Measurements from ENCODE around the gene CTDSPL.

- TF ChIP-seq, protein P1, sequence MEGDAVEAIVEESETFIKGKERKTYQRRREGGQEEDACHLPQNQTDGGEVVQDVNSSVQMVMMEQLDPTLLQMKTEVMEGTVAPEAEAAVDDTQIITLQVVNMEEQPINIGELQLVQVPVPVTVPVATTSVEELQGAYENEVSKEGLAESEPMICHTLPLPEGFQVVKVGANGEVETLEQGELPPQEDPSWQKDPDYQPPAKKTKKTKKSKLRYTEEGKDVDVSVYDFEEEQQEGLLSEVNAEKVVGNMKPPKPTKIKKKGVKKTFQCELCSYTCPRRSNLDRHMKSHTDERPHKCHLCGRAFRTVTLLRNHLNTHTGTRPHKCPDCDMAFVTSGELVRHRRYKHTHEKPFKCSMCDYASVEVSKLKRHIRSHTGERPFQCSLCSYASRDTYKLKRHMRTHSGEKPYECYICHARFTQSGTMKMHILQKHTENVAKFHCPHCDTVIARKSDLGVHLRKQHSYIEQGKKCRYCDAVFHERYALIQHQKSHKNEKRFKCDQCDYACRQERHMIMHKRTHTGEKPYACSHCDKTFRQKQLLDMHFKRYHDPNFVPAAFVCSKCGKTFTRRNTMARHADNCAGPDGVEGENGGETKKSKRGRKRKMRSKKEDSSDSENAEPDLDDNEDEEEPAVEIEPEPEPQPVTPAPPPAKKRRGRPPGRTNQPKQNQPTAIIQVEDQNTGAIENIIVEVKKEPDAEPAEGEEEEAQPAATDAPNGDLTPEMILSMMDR (IDR thresholded peaks at IDR 0.05) = no peak
- TF ChIP-seq EZH2 (IDR thresholded peaks at IDR 0.05) = no peak
- TF ChIP-seq EZH2phosphoT487 (IDR thresholded peaks at IDR 0.05) = no peak
Measured at GRCh38 chr3:37991109-37991508, 129.4 kb downstream of the CTDSPL start.

All from neural progenitor cell (in vitro differentiated cells).